GM19324 (cell line): ENCODE data around the gene COBLL1.
"Not testable (repeated sequence)": the region's sequence is repeated elsewhere in the genome, so short reads cannot be mapped to it uniquely, and the experiment has no call there.

Experiments
- ATAC-seq: cut with Tn5 transposase; IDR thresholded peaks from one replicate; pipeline ENCODE4 v1.9.1; 2021; ENCODE audit warnings: mild to moderate bottlenecking, moderate library complexity; ENCODE audit not compliant: unreplicated experiment, low FRiP score

Gene COBLL1

GRCh38 chr2:164719996-164720941 is 121.4 kb downstream of the COBLL1 start:
- no peak for ATAC-seq

- no peak for ATAC-seq
Observed at GRCh38 chr2:164717000-164717803, 124.4 kb downstream of the COBLL1 start.

DNA sequence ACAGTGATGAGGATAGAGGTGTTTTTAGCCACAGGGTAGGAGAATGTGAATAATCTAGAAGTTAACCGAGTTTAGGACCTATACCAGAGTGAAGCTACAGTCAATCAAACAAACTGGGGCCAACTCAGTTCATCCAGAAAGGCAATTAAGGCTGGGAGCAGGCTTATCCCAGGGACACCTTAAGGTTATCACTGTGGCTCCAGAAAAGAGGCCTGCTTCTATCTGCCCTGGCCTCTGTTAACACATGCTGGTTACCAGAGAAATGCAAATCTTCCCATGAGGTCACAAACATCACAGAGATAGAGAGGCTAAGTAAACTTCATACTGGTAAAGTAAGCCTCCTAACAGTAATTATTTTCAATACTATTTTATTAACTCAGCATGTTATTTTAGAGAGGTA is 127.2 kb downstream of the COBLL1 start:
- no peak for ATAC-seq

- ATAC-seq = peak; percentile 51
Observed at GRCh38 chr2:164711766-164712138, 129.9 kb downstream of the COBLL1 start.

DNA sequence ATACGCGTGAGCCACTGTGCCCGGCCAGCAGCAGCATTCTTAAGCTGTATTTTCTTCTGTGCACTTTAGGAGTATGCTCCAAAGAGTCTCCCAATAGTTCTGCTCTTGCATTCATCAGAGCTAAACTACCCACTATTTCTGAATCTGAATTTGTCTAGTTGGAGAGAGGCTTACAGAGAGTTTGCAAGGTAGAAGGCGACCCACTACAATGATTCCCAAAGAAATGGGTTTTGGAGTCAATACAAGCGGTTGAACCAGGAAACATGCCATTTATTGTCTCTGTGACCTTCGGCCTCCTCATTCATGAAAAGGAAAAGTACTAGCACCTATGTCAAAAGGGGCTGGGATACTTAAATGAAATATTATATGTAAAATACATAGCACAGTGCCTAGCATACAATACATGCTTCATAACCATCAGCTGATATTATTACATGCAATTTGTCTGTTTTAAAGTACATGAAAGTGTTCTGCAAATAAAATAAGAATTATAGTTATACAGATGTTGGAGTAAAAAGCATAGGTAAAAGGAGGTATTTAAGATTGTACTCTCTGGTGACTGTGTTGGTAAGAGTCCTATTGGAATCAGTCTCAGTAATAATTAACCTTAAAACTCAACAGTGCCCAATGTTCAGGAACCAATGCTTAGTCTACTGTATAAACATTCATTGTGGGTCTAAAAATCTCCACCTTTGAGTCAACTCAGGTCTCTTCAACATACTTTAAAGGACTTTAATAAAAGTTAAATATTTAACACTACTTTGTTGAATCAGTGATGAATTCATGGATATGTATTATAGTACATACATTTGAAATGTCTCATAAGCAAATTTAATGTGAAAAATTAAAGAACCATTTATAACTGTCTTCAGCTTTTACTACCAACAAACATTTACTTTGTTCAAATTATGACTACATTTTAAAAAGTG is 130.5 kb downstream of the COBLL1 start:
- no peak for ATAC-seq

DNA sequence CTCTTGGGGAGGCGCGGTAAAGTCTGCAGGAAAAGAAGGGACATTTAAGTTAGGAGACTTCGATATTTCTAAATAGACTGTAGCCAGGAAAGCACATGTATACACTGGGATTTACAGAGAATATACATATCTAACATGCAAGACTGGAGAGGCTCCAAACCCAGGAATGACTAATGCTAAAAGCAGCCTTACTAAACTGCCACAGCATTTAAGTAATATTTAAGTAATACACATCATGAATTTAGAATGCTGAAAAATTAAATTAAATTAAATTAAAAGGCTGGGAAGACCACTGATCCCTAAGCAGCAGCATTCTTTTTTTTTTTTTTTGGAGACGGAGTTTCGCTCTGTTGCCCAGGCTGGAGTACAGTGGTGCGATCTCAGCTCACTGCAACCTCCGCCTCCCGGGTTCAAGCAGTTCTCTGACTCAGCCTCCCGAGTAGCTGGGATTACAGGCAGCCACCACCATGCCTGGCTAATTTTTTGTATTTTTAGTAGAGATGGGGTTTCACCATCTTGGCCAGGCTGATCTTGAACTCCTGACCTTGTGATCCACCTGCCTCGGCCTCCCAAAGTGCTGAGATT is 131.3 kb downstream of the COBLL1 start:
- not testable (repeated sequence) for ATAC-seq

- no peak for ATAC-seq
Observed at GRCh38 chr2:164706522-164706921, 135.1 kb downstream of the COBLL1 start.

DNA sequence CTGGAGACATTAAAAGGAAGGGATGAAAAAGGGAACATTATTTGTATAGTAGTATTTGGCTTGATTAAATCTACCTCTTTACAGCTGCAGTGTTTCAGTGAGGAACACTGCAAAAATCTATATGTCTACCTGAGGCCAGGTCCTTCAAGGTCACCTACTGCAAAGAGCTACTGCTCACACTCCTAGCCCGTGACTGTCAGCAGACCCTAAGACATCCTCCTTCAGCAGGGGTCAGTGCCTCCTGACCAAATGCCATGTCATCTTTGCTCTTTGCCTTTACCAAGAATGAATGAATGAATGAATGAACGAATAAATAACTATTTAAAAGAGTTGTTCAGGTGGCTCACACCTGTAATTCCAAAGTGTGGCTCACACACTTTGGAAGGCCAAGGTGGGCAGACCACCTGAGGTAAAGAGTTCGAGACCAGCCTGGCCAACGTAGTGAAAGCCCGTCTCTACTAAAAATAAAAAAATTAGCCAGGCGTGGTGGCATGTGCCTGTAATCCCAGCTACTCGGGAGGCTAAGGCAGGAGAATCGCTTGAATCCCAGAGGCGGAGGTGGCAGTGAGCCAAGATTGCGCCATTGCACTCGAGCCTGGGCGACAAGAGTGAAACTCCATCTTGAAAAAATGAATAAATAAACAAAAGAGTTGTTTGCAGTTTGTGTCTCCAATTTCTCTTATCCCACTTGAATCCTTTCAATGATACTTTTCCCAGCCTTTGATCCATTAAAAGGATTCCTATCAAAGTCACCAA is 136.0 kb downstream of the COBLL1 start:
- ATAC-seq = no peak

DNA sequence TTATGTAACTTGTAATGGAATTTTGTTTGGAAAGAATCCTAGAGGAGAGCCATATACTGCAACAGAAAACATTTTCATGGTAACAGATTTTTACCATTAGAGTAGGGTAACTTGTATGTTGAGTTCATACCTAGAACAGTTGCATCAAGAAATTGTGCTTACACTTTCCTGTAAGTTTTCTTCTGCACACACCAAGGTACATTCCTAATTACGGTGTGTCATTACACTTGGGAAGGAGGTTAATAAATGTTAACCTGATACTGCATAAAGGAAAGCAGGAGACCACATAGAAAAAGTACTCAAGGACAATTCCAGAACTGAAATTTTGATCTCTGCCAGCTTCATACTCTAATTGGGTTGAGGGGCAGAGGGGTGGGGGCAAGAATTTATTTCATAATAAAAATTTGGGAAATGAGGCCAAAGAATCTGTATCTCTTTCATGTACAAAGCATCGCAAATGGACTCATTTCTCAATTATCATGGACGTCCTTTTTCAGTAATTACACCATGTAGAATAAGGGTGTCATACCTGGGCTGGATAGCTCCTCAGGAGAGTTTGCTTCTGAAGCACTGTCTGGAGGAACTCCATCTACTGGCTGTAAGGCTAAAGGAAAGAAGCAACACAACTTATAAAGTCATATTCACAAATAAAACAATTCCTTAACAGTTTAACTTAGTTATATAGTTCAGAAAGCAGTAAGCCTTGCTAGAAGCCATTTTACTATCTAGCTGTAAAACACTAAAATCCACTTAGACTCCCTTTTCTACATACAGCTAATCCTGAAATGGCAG is 137.5 kb downstream of the COBLL1 start:
- no peak for ATAC-seq

- no peak for ATAC-seq
Observed at GRCh38 chr2:164701565-164701964, 140.1 kb downstream of the COBLL1 start.

DNA sequence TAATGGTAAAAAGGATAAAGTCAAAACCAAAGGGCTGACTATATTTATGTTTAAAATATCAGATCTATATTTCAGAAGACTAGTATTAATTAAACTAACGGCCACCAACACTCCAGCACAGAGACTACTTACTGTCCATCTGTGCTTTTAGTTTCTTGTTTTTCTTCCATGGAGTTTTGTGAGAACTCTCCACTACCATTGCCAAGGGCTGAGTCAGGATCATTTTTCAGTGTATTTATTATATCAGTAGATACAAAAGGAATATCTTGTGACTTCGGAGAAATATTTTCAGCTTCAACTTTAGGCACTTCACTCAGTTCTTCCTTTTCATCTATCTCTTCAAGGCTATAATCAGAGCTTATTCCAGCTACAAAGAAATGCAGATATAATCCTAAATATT is 141.2 kb downstream of the COBLL1 start:
- ATAC-seq = no peak

GRCh38 chr2:164697688-164698461 is 143.7 kb downstream of the COBLL1 start:
- ATAC-seq = no peak

- ATAC-seq = no peak
Observed at GRCh38 chr2:164696634-164697033, 145.0 kb downstream of the COBLL1 start.

- no peak for ATAC-seq
Observed at GRCh38 chr2:164694275-164694695, 147.3 kb downstream of the COBLL1 start.

DNA sequence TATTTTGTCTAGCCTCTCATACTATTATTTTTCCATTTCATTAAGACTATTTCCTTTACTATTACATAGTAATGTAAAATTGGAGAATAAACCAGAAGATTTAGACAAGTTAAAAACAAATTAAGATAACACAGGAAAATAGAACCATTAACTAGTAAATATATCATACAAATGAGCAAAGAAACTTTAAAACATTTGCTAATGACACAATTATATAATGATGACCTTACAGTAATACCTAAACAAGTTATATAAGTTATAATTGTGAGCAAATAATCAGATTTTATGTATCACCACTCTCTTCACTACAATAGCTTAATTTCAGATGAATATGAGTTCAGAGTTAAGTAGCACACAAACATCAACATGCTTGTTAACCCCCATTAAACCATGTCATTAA is 147.8 kb downstream of the COBLL1 start:
- ATAC-seq = no peak

- no peak for ATAC-seq
Observed at GRCh38 chr2:164693390-164693789, 148.2 kb downstream of the COBLL1 start.

GRCh38 chr2:164692958-164693357 is 148.7 kb downstream of the COBLL1 start:
- ATAC-seq = no peak

GRCh38 chr2:164692114-164692513 is 149.5 kb downstream of the COBLL1 start:
- no peak for ATAC-seq
